Stomach (tissue), 9 donors: ENCODE measurements around the gene C3orf22. TPM values are rescaled to one million over a fixed set of nuclear protein-coding genes. Genes with fewer than 3 reads are reported as not detected.

ENCODE experiments used
- DNase-seq, 2 donors: peaks; one replicate each; pipeline versions ENCODE4 v3.0.0 to v3.0.0-alpha.2; 2013 to 2019
- H3K27ac ChIP-seq, 5 donors: fragments of 200-600 bp in 4 of 5; sonication (generic) in 4 of 5; one replicate each; pipeline ENCODE4 v1.5.1; 2013 to 2019; ENCODE audit warnings: mild to moderate bottlenecking in 1 of 5, moderate library complexity in 1 of 5
- H3K27me3 ChIP-seq, 3 donors: fragments of 200-600 bp; sonication (generic); one replicate each; pipeline ENCODE4 v1.5.1; 2017 to 2019; ENCODE audit warnings: mixed run types in 1 of 3
- H3K36me3 ChIP-seq, 4 donors: fragments of 200-600 bp; sonication (generic); 1 replicate in 3 of 4; 2 replicates in 1 of 4; pipeline ENCODE4 v1.5.1; 2016 to 2019
- H3K4me1 ChIP-seq, 4 donors: fragments of 200-600 bp; sonication (generic); one replicate each; pipeline ENCODE4 v1.5.1; 2016 to 2019
- H3K4me3 ChIP-seq, 4 donors: fragments of 200-600 bp; sonication (generic) in 3 of 4; one replicate each; pipeline ENCODE4 v1.5.1; 2016 to 2019; ENCODE audit warnings: mild to moderate bottlenecking in 1 of 4
- H3K9me3 ChIP-seq, 4 donors: fragments of 200-600 bp; sonication (generic); one replicate each; pipeline ENCODE4 v1.5.1; 2016 to 2019
- CTCF ChIP-seq, 7 experiments: fragments of 450-650 bp in 4 of 7; fragments of 200-600 bp in 3 of 7; sonication (generic) in 3 of 7; IDR thresholded peaks; one replicate each; pipeline ENCODE4 v1.5.1; 2016 to 2019; ENCODE audit warnings: antibody characterized with exemption in 7 of 7, control low read depth in 2 of 7, mild to moderate bottlenecking in 1 of 7
- EP300 ChIP-seq: sonication (generic); formaldehyde crosslinking; IDR thresholded peaks from one replicate; pipeline ENCODE4 v1.6.1; 2017; ENCODE audit warnings: antibody characterized with exemption
- POLR2A ChIP-seq, 4 donors: fragments of 450-650 bp; IDR thresholded peaks; one replicate each; pipeline ENCODE4 v1.6.1; 2016; ENCODE audit warnings: antibody characterized with exemption in 4 of 4, control low read depth in 2 of 4, mild to moderate bottlenecking in 1 of 4, moderate library complexity in 1 of 4
- POLR2AphosphoS5 ChIP-seq, 3 donors: sonication (generic); formaldehyde crosslinking; IDR thresholded peaks; one replicate each; pipeline ENCODE4 v1.6.1; 2016; ENCODE audit warnings: antibody characterized with exemption in 3 of 3
- WGBS, 5 donors: extraction: QIAGEN DNeasy Blood & Tissue Kit in 3 of 5; methylation state at CpG; one replicate each; pipeline versions ENCODE4 v1.1.5 to v1.1.7; 2013 to 2018; 5-methylcytosine and 5-hydroxymethylcytosine counted together
- intact Hi-C: fragments of 100-400 bp; cut with DNase I; formaldehyde crosslinking; loops from one replicate; pipeline ENCODE4 v1.15.1; 2023; ENCODE audit warnings: low total_unique reads
- polyA plus RNA-seq, 3 donors: library from polyadenylated mRNA; stranded (reverse); fragments of 200-250 nt; gene quantifications; one replicate each; pipeline ENCODE4 v1.2.3, GENCODE V29; 2013
- total RNA-seq, 5 donors: library from RNA; depleted of rRNA; stranded (reverse); fragments of >200 nt; gene quantifications; one replicate each; pipeline versions ENCODE4 v1.1.0 to v1.2.3, GENCODE V29; 2014 to 2016
- donor health status: healthy with polysubstance abuse.
- donor health status: Bipolar disorder and iron deficiency.
- donor health status: healthy.

The C3orf22 gene
- total and polyA plus RNA-seq, 8 donors: not detected

GRCh38 chr3:126557415-126557745 is 1.4 kb downstream of the C3orf22 start:
- H3K9me3 ChIP-seq: peaks cover 0 to 10% (median 3%) of the 10 kb centered on the region in 4 donors
- TF ChIP-seq POLR2AphosphoS5 (IDR thresholded peaks at IDR 0.05): no peak
- no peak for TF ChIP-seq EP300
- no peak for TF ChIP-seq POLR2A (IDR thresholded peaks at IDR 0.05)
- no peak for TF ChIP-seq CTCF (IDR thresholded peaks at IDR 0.05)
- H3K27ac ChIP-seq: no peak overlapping the region
- H3K4me3 ChIP-seq: no peak overlapping the region
- no peaks in the 10 kb centered on the region for H3K4me1 ChIP-seq
- no peaks in the 10 kb centered on the region for H3K36me3 ChIP-seq
- intact Hi-C loops: no loop called here
- WGBS, 5 donors: 91 to 100% (median 95%) methylated on average over 1 to 11 of the region's 11 CpGs
- H3K27me3 ChIP-seq: no peaks in the 10 kb centered on the region
- peak in 1 of 2 donors; percentile 21 for DNase-seq

- H3K9me3 ChIP-seq: peaks cover 0 to 5% (median 0%) of the 10 kb centered on the region in 4 donors
Measured at GRCh38 chr3:126556637-126557414, 1.9 kb downstream of the C3orf22 start.

GRCh38 chr3:126555795-126556636 is 2.7 kb downstream of the C3orf22 start:
- Histone ChIP-seq H3K4me1 (no peaks in the 10 kb centered on the region), H3K9me3 (no peaks in the 10 kb centered on the region), H3K27ac (no peak overlapping the region), H3K4me3 (no peak overlapping the region), H3K36me3 (no peaks in the 10 kb centered on the region), H3K27me3 (peaks cover 0 to 5% (median 0%) of the 10 kb centered on the region in 3 donors)
- 65 to 79% (median 69%) methylated on average over 8 to 10 of the region's 10 CpGs for WGBS, 5 donors
- intact Hi-C loops: no loop called here
- TF ChIP-seq EP300 (no peak), POLR2AphosphoS5 (IDR thresholded peaks at IDR 0.05) (no peak), CTCF (IDR thresholded peaks at IDR 0.05) (no peak), POLR2A (IDR thresholded peaks at IDR 0.05) (no peak)
- DNase-seq: peak in 1 of 2 donors; percentile 20

More at GRCh38 chr3:126556637-126557414, 1.9 kb downstream of the C3orf22 start:
- TF ChIP-seq EP300 (no peak), CTCF (IDR thresholded peaks at IDR 0.05) (no peak), POLR2AphosphoS5 (IDR thresholded peaks at IDR 0.05) (no peak), POLR2A (IDR thresholded peaks at IDR 0.05) (no peak)
- H3K36me3 ChIP-seq: no peaks in the 10 kb centered on the region
- intact Hi-C loops: no loop called here
- H3K4me1 ChIP-seq: no peaks in the 10 kb centered on the region
- DNase-seq: peak in 1 of 2 donors; percentile 5
- H3K27me3 ChIP-seq: no peaks in the 10 kb centered on the region
- no peak overlapping the region for H3K4me3 ChIP-seq
- H3K27ac ChIP-seq: no peak overlapping the region
- 83 to 91% (median 86%) methylated on average over 2 to 8 of the region's 8 CpGs for WGBS, 5 donors
